ENCODE measurements around the gene RASGRF1.

DNA sequence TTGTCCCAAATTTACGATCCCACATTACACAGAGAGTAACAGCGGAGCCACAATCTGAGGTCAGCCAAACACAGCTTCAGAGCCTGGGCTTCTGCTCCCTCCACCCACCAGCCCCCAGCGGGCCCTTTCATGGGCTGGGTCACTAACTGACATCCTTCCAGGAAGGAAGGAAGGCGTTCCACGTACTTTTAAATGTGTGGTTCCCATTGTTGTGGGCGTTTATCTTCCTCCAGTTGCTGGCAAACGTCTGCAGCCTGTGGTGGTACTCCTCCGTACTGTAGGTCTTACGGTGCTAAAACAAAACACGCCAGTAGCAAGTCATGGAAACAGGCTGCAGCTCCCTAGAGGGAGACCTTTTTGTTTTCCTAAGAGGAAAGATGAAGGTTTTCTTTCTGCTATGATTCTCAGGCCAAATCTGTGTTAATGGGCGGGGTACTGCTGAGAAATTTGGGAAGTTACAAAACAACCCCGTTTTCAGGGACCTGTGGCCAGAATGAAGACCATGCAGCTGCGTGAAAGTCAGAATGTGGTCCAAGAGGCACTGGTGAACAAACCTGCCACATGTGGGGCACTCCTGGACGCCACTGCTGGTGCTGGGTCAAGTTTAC lies 153.3 kb downstream of the RASGRF1 start:
- TF ChIP-seq, protein P1, sequence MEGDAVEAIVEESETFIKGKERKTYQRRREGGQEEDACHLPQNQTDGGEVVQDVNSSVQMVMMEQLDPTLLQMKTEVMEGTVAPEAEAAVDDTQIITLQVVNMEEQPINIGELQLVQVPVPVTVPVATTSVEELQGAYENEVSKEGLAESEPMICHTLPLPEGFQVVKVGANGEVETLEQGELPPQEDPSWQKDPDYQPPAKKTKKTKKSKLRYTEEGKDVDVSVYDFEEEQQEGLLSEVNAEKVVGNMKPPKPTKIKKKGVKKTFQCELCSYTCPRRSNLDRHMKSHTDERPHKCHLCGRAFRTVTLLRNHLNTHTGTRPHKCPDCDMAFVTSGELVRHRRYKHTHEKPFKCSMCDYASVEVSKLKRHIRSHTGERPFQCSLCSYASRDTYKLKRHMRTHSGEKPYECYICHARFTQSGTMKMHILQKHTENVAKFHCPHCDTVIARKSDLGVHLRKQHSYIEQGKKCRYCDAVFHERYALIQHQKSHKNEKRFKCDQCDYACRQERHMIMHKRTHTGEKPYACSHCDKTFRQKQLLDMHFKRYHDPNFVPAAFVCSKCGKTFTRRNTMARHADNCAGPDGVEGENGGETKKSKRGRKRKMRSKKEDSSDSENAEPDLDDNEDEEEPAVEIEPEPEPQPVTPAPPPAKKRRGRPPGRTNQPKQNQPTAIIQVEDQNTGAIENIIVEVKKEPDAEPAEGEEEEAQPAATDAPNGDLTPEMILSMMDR (conservative IDR thresholded peaks at IDR 0.05; ENCODE audit: low read depth, low read length) = no peak
- TF ChIP-seq EZH2 (IDR thresholded peaks at IDR 0.05; ENCODE audit: low read length, unreplicated experiment) (no peak), EZH2phosphoT487 (IDR thresholded peaks at IDR 0.05; ENCODE audit: borderline replicate concordance, low read length) (no peak)
